B cell (primary cell): ENCODE data around the gene CADM1. TPM values are rescaled to one million over a fixed set of nuclear protein-coding genes. Genes with fewer than 3 reads are reported as not detected.

Experiments used
- ATAC-seq: fragments of 200-7000 bp; cut with Tn5 transposase; one replicate; pipeline ENCODE4 v1.10.0; 2021; ENCODE audit warnings: low read depth, mild to moderate bottlenecking, moderate number of reproducible peaks, moderate library complexity
- CTCF ChIA-PET: fragments of 350-600 bp; sonication (Branson Sonifier 250); formaldehyde crosslinking; loops from one replicate; lab custom pipeline; 2021; ENCODE audit warnings: antibody characterized with exemption, inconsistent platforms; lab: Charles Lee
- POLR2A ChIA-PET: fragments of 350-600 bp; sonication (Branson Sonifier 250); formaldehyde crosslinking; loops from one replicate; lab custom pipeline; 2021; ENCODE audit warnings: antibody characterized with exemption; lab: Charles Lee
- DNase-seq: peaks from one replicate; pipeline ENCODE4 v3.0.0; 2013
- H2AFZ ChIP-seq: 2 replicates; pipeline ENCODE4 v1.6.1; 2012; ENCODE audit warnings: mild to moderate bottlenecking, low read depth, low read length; ENCODE audit not compliant: insufficient read depth, poor library complexity, severe bottlenecking
- H3K27ac ChIP-seq, 2 donors: 1 replicate in 1 of 2; 2 replicates in 1 of 2; pipeline ENCODE4 v1.5.1; 2012 to 2013; ENCODE audit warnings: low read length in 2 of 2, mild to moderate bottlenecking in 2 of 2, moderate library complexity in 1 of 2
- H3K27me3 ChIP-seq, 4 experiments: fragments of 200-600 bp in 1 of 4; sonication (generic) in 1 of 4; replicated peaks in 1 of 4; 1 replicate in 2 of 4; 2 replicates in 2 of 4; pipeline versions ENCODE4 v1.6.1 to v1.7.0; 2013 to 2016; ENCODE audit warnings: low read length in 3 of 4, mild to moderate bottlenecking in 2 of 4, mixed read lengths in 1 of 4, moderate library complexity in 1 of 4; ENCODE audit not compliant: insufficient read depth in 4 of 4, control insufficient read depth in 3 of 4; ENCODE audit errors: control extremely low read depth in 1 of 4
- H3K36me3 ChIP-seq, 2 experiments: replicated peaks in 1 of 2; 1 replicate in 1 of 2; 2 replicates in 1 of 2; pipeline versions ENCODE4 v1.6.1 to v1.7.1; 2013; ENCODE audit warnings: low read length in 1 of 2; ENCODE audit not compliant: insufficient read depth in 2 of 2, control insufficient read depth in 1 of 2; ENCODE audit errors: control extremely low read depth in 1 of 2, extremely low read depth in 1 of 2
- H3K4me1 ChIP-seq, 2 donors: fragments of 200-600 bp in 1 of 2; sonication (generic) in 1 of 2; 1 replicate in 1 of 2; 2 replicates in 1 of 2; pipeline versions ENCODE4 v1.5.1 to v1.6.1; 2013 to 2017; ENCODE audit warnings: low read length in 2 of 2; ENCODE audit not compliant: control insufficient read depth in 2 of 2, insufficient read depth in 2 of 2
- H3K4me2 ChIP-seq: replicated peaks from 2 replicates; pipeline ENCODE3; 2012; ENCODE audit warnings: mild to moderate bottlenecking, low read depth, low read length; ENCODE audit not compliant: poor library complexity, severe bottlenecking
- H3K4me3 ChIP-seq, 5 experiments: fragments of 200-600 bp in 1 of 5; sonication (generic) in 1 of 5; 1 replicate in 3 of 5; 2 replicates in 2 of 5; pipeline versions ENCODE4 v1.5.1 to v1.7.0; 2011 to 2016; ENCODE audit warnings: low read length in 4 of 5, mild to moderate bottlenecking in 4 of 5, low read depth in 2 of 5, control low read depth in 1 of 5, moderate library complexity in 1 of 5; ENCODE audit not compliant: insufficient read depth in 1 of 5; ENCODE audit errors: control extremely low read depth in 1 of 5, extremely low read depth in 1 of 5
- H3K79me2 ChIP-seq: fragments of 200-600 bp; sonication (generic); one replicate; pipeline ENCODE4 v1.6.0; 2016; ENCODE audit warnings: low read length; ENCODE audit not compliant: control insufficient read depth, insufficient read depth
- H3K9ac ChIP-seq: fragments of 200-600 bp; sonication (generic); 2 replicates; pipeline ENCODE4 v1.6.1; 2017; ENCODE audit warnings: mild to moderate bottlenecking, low read length, moderate library complexity
- H3K9me3 ChIP-seq, 3 donors: one replicate each; pipeline versions ENCODE4 v1.6.1 to v1.7.1; 2013; ENCODE audit warnings: low read length in 2 of 3; ENCODE audit not compliant: control insufficient read depth in 2 of 3, insufficient read depth in 1 of 3; ENCODE audit errors: control extremely low read depth in 1 of 3
- H4K20me1 ChIP-seq: 2 replicates; pipeline ENCODE4 v1.6.0; 2012; ENCODE audit warnings: mild to moderate bottlenecking, low read length; ENCODE audit not compliant: insufficient read depth, control insufficient read depth, poor library complexity, severe bottlenecking
- H3K27ac Mint-ChIP-seq: one replicate; pipeline ENCODE4 v1.8.0; 2021; ENCODE audit warnings: mixed read lengths
- H3K27me3 Mint-ChIP-seq: one replicate; pipeline ENCODE4 v1.8.0; 2021; ENCODE audit warnings: mixed read lengths
- H3K4me1 Mint-ChIP-seq: one replicate; pipeline ENCODE4 v1.8.0; 2021; ENCODE audit warnings: mixed read lengths
- H3K4me3 Mint-ChIP-seq: one replicate; pipeline ENCODE4 v1.8.0; 2021; ENCODE audit warnings: mixed read lengths
- H3K9me3 Mint-ChIP-seq: one replicate; pipeline ENCODE4 v1.8.0; 2022; ENCODE audit warnings: mixed read lengths; ENCODE audit not compliant: insufficient read depth
- EZH2 ChIP-seq: IDR thresholded peaks from 2 replicates; pipeline ENCODE4 v1.6.1; 2012; ENCODE audit warnings: borderline replicate concordance, low read depth, mild to moderate bottlenecking, moderate library complexity, low read length; ENCODE audit not compliant: insufficient read depth, poor library complexity, severe bottlenecking
- WGBS: methylation state at CpG from one replicate; pipeline ENCODE4 v1.1.5; 2013; ENCODE audit warnings: missing lambda C conversion rate; ENCODE audit not compliant: insufficient coverage; 5-methylcytosine and 5-hydroxymethylcytosine counted together
- intact Hi-C: fragments of 100-400 bp; cut with micrococcal nuclease; formaldehyde crosslinking; loops from one replicate; pipeline ENCODE4 v1.10.0; 2022
- polyA plus RNA-seq: library from polyadenylated mRNA; depleted of rRNA; stranded (reverse); fragments of >200 nt; gene quantifications from 2 replicates; pipeline ENCODE4 v1.2.3, GENCODE V29; 2012
- total RNA-seq, 2 donors: library from RNA; stranded (reverse); fragments of 120-200 nt in 1 of 2; gene quantifications; 1 replicate in 1 of 2; 2 replicates in 1 of 2; pipeline versions ENCODE4 v1.2.3 to v1.2.4, GENCODE V29; 2013 to 2022
- TF ChIP-seq, protein P1 (sequence below): fragments of 200-600 bp; IDR thresholded peaks from one replicate; pipeline ENCODE4 v1.8.0; 2022; ENCODE audit warnings: antibody characterized with exemption, mild to moderate bottlenecking

The CADM1 gene
- total and polyA plus RNA-seq, 2 donors (not counting 1 experiment from before 2014, with no cell fraction given), result 0.43 to 0.49 TPM

DNA sequence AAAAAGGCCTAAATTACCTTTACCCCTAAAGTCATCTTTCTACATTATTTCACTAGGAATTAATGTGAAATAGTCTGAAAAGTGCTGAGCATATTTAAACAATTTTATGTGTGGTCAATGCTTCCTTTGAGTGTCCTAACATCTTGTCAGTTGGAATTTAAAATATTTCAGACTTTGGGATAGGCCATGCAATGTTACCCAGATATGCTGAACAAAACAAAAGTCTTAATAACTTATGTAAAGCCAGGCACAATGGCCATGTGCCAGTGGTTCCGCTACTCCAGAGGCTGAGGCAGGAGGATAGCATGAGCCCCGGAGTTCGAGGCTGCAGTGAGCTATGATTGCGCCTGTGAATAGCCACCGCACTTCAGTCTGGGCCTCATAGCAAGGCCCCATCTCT is 137.4 kb downstream of the CADM1 start:
- H3K27me3 ChIP-seq, result no peaks in the 10 kb centered on the region
- intact Hi-C loops, result no loop called here
- H3K4me2 ChIP-seq, result no peak overlapping the region
- ATAC-seq (no peak), DNase-seq (no peak)
- no peak overlapping the region for H3K27ac Mint-ChIP-seq
- H3K9ac ChIP-seq, result no peak overlapping the region
- H3K27me3 Mint-ChIP-seq, result no peaks in the 10 kb centered on the region
- H3K9me3 Mint-ChIP-seq, result no peaks in the 10 kb centered on the region
- no peak overlapping the region for H3K27ac ChIP-seq
- no peaks in the 10 kb centered on the region for H3K36me3 ChIP-seq
- CTCF ChIA-PET, result no interaction called here
- no peak overlapping the region for H3K4me3 Mint-ChIP-seq
- TF ChIP-seq, protein P1, sequence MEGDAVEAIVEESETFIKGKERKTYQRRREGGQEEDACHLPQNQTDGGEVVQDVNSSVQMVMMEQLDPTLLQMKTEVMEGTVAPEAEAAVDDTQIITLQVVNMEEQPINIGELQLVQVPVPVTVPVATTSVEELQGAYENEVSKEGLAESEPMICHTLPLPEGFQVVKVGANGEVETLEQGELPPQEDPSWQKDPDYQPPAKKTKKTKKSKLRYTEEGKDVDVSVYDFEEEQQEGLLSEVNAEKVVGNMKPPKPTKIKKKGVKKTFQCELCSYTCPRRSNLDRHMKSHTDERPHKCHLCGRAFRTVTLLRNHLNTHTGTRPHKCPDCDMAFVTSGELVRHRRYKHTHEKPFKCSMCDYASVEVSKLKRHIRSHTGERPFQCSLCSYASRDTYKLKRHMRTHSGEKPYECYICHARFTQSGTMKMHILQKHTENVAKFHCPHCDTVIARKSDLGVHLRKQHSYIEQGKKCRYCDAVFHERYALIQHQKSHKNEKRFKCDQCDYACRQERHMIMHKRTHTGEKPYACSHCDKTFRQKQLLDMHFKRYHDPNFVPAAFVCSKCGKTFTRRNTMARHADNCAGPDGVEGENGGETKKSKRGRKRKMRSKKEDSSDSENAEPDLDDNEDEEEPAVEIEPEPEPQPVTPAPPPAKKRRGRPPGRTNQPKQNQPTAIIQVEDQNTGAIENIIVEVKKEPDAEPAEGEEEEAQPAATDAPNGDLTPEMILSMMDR, result no peak
- no peak for TF ChIP-seq EZH2
- no peaks in the 10 kb centered on the region for H3K79me2 ChIP-seq
- 100% methylated on average over 1 of the region's 5 CpGs for WGBS
- H3K4me1 Mint-ChIP-seq, result no peaks in the 10 kb centered on the region
- POLR2A ChIA-PET, result no interaction called here
- no peaks in the 10 kb centered on the region for H4K20me1 ChIP-seq
- no peaks in the 10 kb centered on the region for H3K4me1 ChIP-seq
- H2AFZ ChIP-seq, result no peak overlapping the region
- H3K4me3 ChIP-seq, result no peak overlapping the region
- no peaks in the 10 kb centered on the region for H3K9me3 ChIP-seq

DNA sequence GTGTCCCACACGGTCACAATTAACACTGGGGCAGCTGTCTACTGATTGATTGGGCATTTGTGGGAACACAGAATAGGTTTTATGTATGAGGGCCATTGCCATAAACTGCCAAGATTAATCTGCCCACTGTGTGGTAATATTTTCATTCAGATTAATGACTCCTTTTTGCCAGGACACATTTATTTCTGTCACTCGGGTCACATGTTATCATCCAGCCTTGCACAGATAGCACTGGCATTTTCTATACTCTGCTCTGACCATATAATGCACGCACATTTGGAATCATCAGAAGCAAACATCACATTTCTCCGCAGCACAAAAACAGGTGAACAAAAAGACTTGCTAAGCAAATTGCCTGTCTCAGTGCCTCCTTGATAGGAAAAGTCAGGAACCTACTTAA is 138.3 kb downstream of the CADM1 start:
- CTCF ChIA-PET, result no interaction called here
- no peak for ATAC-seq

More for the DNA sequence above, 138.3 kb downstream of the CADM1 start:
- H3K4me3 Mint-ChIP-seq, result no peak overlapping the region
- no peak overlapping the region for H3K27ac Mint-ChIP-seq
- Histone ChIP-seq H3K27me3 (no peaks in the 10 kb centered on the region), H3K9me3 (no peaks in the 10 kb centered on the region), H3K4me3 (no peak overlapping the region), H3K79me2 (no peaks in the 10 kb centered on the region), H3K27ac (no peak overlapping the region), H3K9ac (no peak overlapping the region), H3K4me2 (no peak overlapping the region), H3K36me3 (no peaks in the 10 kb centered on the region), H3K4me1 (no peaks in the 10 kb centered on the region), H2AFZ (no peak overlapping the region), H4K20me1 (no peaks in the 10 kb centered on the region)
- POLR2A ChIA-PET, result no interaction called here
- TF ChIP-seq, protein P1, result no peak
- no peak for TF ChIP-seq EZH2
- H3K9me3 Mint-ChIP-seq, result no peaks in the 10 kb centered on the region
- WGBS, result 100% methylated on average over 2 of the region's 4 CpGs
- intact Hi-C loops, result no loop called here
- H3K4me1 Mint-ChIP-seq, result no peaks in the 10 kb centered on the region
- no peaks in the 10 kb centered on the region for H3K27me3 Mint-ChIP-seq
- DNase-seq, result no peak
